ENCODE measurements around the gene NUDT14.

DNA sequence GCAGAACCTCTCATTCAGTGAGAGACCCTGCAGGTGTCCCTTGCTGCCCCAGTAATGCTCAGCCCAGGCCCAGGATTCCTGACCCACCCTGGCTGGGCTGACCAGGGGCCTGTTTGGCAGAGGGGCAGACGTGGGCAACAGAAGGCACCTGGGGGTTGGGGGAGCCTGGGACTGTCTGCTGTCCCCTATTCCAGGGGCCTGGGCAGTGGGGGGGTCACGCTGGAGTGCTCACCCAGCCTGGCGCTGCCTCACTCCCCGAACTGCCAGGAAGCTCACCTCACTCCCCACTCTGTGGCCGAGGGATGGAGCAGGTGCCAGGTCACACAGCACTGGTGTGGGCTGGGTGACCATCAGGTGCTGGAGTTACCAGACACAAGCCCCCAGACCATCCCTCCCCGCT is 22.6 kb upstream of the NUDT14 start:
- TF ChIP-seq YY1 (tag by site-specific recombination; IDR thresholded peaks at IDR 0.05) (no peak), SP2 (tag by site-specific recombination; IDR thresholded peaks at IDR 0.05) (no peak), KLF10 (tag by site-specific recombination; IDR thresholded peaks at IDR 0.05) (no peak), ZNF548 (tag by site-specific recombination; IDR thresholded peaks at IDR 0.05) (no peak), ZNF157 (tag by site-specific recombination; IDR thresholded peaks at IDR 0.05) (no peak), ZNF114 (tag by site-specific recombination; IDR thresholded peaks at IDR 0.05) (no peak)
- TF ChIP-seq, protein P1, sequence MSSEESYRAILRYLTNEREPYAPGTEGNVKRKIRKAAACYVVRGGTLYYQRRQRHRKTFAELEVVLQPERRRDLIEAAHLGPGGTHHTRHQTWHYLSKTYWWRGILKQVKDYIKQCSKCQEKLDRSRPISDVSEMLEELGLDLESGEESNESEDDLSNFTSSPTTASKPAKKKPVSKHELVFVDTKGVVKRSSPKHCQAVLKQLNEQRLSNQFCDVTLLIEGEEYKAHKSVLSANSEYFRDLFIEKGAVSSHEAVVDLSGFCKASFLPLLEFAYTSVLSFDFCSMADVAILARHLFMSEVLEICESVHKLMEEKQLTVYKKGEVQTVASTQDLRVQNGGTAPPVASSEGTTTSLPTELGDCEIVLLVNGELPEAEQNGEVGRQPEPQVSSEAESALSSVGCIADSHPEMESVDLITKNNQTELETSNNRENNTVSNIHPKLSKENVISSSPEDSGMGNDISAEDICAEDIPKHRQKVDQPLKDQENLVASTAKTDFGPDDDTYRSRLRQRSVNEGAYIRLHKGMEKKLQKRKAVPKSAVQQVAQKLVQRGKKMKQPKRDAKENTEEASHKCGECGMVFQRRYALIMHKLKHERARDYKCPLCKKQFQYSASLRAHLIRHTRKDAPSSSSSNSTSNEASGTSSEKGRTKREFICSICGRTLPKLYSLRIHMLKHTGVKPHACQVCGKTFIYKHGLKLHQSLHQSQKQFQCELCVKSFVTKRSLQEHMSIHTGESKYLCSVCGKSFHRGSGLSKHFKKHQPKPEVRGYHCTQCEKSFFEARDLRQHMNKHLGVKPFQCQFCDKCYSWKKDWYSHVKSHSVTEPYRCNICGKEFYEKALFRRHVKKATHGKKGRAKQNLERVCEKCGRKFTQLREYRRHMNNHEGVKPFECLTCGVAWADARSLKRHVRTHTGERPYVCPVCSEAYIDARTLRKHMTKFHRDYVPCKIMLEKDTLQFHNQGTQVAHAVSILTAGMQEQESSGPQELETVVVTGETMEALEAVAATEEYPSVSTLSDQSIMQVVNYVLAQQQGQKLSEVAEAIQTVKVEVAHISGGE (tag by site-specific recombination; conservative IDR thresholded peaks at IDR 0.05; ENCODE audit: low read depth), result no peak
- TF ChIP-seq, protein P2, sequence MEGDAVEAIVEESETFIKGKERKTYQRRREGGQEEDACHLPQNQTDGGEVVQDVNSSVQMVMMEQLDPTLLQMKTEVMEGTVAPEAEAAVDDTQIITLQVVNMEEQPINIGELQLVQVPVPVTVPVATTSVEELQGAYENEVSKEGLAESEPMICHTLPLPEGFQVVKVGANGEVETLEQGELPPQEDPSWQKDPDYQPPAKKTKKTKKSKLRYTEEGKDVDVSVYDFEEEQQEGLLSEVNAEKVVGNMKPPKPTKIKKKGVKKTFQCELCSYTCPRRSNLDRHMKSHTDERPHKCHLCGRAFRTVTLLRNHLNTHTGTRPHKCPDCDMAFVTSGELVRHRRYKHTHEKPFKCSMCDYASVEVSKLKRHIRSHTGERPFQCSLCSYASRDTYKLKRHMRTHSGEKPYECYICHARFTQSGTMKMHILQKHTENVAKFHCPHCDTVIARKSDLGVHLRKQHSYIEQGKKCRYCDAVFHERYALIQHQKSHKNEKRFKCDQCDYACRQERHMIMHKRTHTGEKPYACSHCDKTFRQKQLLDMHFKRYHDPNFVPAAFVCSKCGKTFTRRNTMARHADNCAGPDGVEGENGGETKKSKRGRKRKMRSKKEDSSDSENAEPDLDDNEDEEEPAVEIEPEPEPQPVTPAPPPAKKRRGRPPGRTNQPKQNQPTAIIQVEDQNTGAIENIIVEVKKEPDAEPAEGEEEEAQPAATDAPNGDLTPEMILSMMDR (tag by site-specific recombination; IDR thresholded peaks at IDR 0.05), result no peak

All from HEK293 (cell line).